KMS-11 (cell line): ENCODE measurements around the gene VWC2L.

Experiments
- H2AFZ ChIP-seq: fragments of 200-600 bp; sonication (generic); 2 replicates; pipeline ENCODE4 v1.6.1; 2016; ENCODE audit warnings: antibody characterized with exemption, mixed run types, low read depth
- H3K27ac ChIP-seq: fragments of 200-600 bp; sonication (generic); 2 replicates; pipeline ENCODE4 v1.6.1; 2016; ENCODE audit warnings: mild to moderate bottlenecking, mixed run types
- H3K27me3 ChIP-seq: fragments of 200-600 bp; sonication (generic); 2 replicates; pipeline ENCODE4 v1.6.1; 2017; ENCODE audit warnings: mild to moderate bottlenecking, low read depth, mixed run types, moderate library complexity; ENCODE audit not compliant: insufficient read depth
- H3K36me3 ChIP-seq: fragments of 200-600 bp; sonication (generic); 2 replicates; pipeline ENCODE4 v1.6.1; 2017; ENCODE audit warnings: mild to moderate bottlenecking, mixed run types; ENCODE audit not compliant: insufficient read depth
- H3K4me1 ChIP-seq: fragments of 200-600 bp; sonication (generic); 2 replicates; pipeline ENCODE4 v1.6.1; 2016; ENCODE audit warnings: mild to moderate bottlenecking, low read depth, mixed run types; ENCODE audit not compliant: poor library complexity, severe bottlenecking
- H3K4me2 ChIP-seq: fragments of 200-600 bp; sonication (generic); 2 replicates; pipeline ENCODE4 v1.7.0; 2016; ENCODE audit warnings: mild to moderate bottlenecking, mixed run types
- H3K4me3 ChIP-seq: fragments of 200-600 bp; sonication (generic); IDR thresholded peaks from 2 replicates; pipeline ENCODE4 v1.6.1; 2017; ENCODE audit warnings: low read depth, low read length, mixed read lengths; ENCODE audit not compliant: insufficient read depth
- H3K79me2 ChIP-seq: fragments of 200-600 bp; sonication (generic); 2 replicates; pipeline ENCODE4 v1.6.1; 2016; ENCODE audit warnings: low read depth, mixed run types; ENCODE audit not compliant: insufficient read depth
- H3K9ac ChIP-seq: fragments of 200-600 bp; sonication (generic); 2 replicates; pipeline ENCODE4 v1.6.1; 2016; ENCODE audit warnings: mild to moderate bottlenecking, mixed run types
- H4K20me1 ChIP-seq: fragments of 200-600 bp; sonication (generic); 2 replicates; pipeline ENCODE4 v1.6.1; 2016; ENCODE audit warnings: mild to moderate bottlenecking, mixed run types; ENCODE audit not compliant: insufficient read depth
- CTCF ChIP-seq: fragments of 200-600 bp; sonication (generic); conservative IDR thresholded peaks from 2 replicates; pipeline ENCODE4 v1.6.1; 2017; ENCODE audit warnings: low read depth, mild to moderate bottlenecking, antibody characterized with exemption, low read length, moderate library complexity, mixed read lengths

VWC2L gene

GRCh38 chr2:214477305-214477704, 66.5 kb downstream of the VWC2L start:
- Histone ChIP-seq H3K36me3 (no peaks in the 10 kb centered on the region), H3K4me1 (peaks cover 16% of the 10 kb centered on the region), H4K20me1 (no peaks in the 10 kb centered on the region), H3K4me3 (no peak overlapping the region), H2AFZ (no peak overlapping the region), H3K4me2 (no peak overlapping the region), H3K27ac (no peak overlapping the region), H3K79me2 (no peaks in the 10 kb centered on the region), H3K27me3 (no peaks in the 10 kb centered on the region), H3K9ac (no peak overlapping the region)
- TF ChIP-seq CTCF = no peak

GRCh38 chr2:214481204-214481603, 70.3 kb downstream of the VWC2L start:
- no peaks in the 10 kb centered on the region for H4K20me1 ChIP-seq
- no peak overlapping the region for H3K4me3 ChIP-seq
- no peak for TF ChIP-seq CTCF
- no peaks in the 10 kb centered on the region for H3K36me3 ChIP-seq
- H3K4me1 ChIP-seq = peaks cover 16% of the 10 kb centered on the region
- peak overlapping the region; percentile 35 for H2AFZ ChIP-seq
- no peaks in the 10 kb centered on the region for H3K79me2 ChIP-seq
- H3K4me2 ChIP-seq = peak overlapping the region; percentile 41
- H3K9ac ChIP-seq = no peak overlapping the region
- H3K27me3 ChIP-seq = no peaks in the 10 kb centered on the region
- H3K27ac ChIP-seq = peak overlapping the region; percentile 6; the same call in 1 of the 2 replicates

- H4K20me1 ChIP-seq = no peaks in the 10 kb centered on the region
- no peaks in the 10 kb centered on the region for H3K27me3 ChIP-seq
- no peak overlapping the region for H3K27ac ChIP-seq
- no peaks in the 10 kb centered on the region for H3K79me2 ChIP-seq
- no peak overlapping the region for H3K9ac ChIP-seq
- TF ChIP-seq CTCF = no peak
- H3K36me3 ChIP-seq = no peaks in the 10 kb centered on the region
- no peak overlapping the region for H3K4me2 ChIP-seq
- H3K4me3 ChIP-seq = no peak overlapping the region
- H3K4me1 ChIP-seq = peaks cover 16% of the 10 kb centered on the region
- no peak overlapping the region for H2AFZ ChIP-seq
Measured at GRCh38 chr2:214482728-214483127, 71.9 kb downstream of the VWC2L start.

- H2AFZ ChIP-seq = no peak overlapping the region
- H4K20me1 ChIP-seq = no peaks in the 10 kb centered on the region
- H3K9ac ChIP-seq = no peak overlapping the region
- H3K27me3 ChIP-seq = no peaks in the 10 kb centered on the region
- H3K36me3 ChIP-seq = no peaks in the 10 kb centered on the region
- H3K79me2 ChIP-seq = no peaks in the 10 kb centered on the region
- no peak overlapping the region for H3K4me2 ChIP-seq
- H3K4me1 ChIP-seq = peaks cover 16% of the 10 kb centered on the region
- H3K27ac ChIP-seq = no peak overlapping the region
- no peak overlapping the region for H3K4me3 ChIP-seq
- no peak for TF ChIP-seq CTCF
Measured at GRCh38 chr2:214484239-214484638, 73.4 kb downstream of the VWC2L start.
